ENCODE results near the gene HBEGF.

The HBEGF gene

DNA sequence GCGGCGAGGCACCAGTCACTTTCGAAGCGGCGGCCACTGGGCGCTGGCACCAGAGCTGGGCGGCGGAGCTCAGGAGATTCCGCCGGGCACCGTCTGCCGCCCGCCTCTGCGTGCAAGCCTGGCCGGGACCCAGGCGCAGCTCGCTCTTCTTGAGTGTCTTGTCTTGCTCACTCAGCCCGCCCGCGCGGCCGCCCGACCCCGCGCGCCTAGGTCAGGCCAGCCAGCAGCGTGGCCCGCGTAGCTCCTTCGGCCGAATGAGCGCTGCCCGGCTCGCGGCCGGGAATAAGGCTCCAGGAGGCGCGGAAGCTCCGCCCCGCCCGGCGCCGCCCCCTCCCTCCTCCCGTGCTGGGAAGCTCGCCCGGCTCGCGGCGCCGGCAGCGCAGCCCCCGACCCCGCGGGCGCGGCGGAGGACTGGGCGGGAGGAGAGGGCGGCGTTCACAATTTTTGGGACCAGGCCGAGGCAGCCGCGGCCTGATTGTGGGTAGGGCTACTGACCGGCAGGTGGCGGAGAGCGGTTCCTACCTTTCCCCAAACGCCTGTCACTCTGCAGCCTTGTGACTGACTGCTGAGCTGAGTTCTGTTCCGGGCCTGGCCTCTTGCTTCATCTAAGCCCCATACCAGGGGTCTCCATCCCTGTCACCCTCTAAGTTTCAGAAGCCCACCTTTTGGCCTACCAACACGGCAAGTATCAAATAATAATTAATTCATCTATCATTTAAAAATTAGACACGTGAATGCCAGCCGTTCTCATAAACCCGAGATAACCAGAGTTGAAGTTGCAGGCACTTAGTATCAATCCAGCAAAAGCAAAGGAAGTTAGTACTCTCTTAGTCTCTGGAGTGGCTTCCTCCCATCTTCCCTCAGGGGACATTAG is at the start of gene HBEGF:
TSS of gene HBEGF (minus strand) at position 256 of the 874 bp plus-strand sequence. CDS start 275 bp downstream, outside the sequence.
- DNase-seq, result peak; percentile 84

- DNase-seq, result no peak
Measured at GRCh38 chr5:140393738-140394137, 47.3 kb upstream of the HBEGF start.

GRCh38 chr5:140391732-140392131 is 45.3 kb upstream of the HBEGF start:
- no peak for DNase-seq

DNA sequence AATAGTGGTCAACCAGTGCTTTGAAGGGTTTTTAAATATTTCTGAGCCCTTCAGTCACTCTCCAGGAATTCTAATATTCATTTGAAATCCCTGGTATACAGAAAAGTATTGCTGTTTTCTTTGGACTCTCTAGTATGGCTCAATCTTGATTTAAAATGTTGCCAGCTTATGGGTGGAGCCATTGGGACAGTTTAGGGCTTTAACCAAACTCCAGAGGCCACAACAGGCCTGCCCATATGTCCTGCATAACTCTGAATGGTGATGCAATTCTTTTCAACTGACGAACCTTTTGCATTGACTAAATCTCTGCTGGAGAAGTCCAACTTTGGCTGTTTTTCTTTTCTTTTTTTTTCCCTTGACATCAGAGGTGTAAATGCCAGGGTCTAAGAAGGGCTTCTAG is 44.9 kb upstream of the HBEGF start:
- peak; percentile 34 for DNase-seq

DNA sequence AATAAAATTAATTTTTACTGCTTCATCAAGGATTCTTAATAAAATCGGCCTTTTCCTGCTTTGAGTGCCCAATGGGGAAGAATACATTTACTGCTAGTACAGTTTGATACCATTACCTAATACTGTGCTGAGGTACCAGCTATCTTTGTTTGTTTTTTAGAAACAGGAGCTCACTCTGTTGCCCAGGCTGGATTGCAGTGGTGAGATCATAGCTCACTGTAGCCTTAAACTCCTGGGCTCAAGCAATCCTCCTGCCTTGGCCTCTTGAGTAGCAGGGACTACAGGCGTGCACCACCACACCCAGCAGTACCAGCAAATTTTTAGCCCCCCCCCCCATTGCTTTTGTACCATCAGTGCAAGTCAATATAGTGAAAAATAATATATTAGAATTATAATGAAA is 41.6 kb upstream of the HBEGF start:
- DNase-seq, result no peak

DNA sequence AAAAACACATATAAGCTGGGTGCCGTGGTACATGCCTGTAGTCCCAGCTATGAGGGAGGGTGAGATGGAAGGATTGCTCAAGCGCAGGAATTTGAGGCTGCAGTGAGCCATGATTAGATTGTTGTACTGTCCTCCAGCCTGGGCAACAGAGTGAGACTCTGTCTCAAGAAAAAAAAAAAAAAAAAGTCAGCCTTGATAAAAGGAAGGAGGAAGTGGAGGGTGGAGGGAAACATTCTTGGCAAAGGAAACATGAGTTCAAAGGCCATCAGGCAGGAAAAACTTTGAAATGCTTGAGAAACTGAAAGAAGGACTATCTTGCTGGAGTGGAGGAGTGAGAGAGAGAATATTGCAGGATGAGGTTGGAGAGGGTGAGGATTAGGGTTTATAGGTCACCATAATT is 36.9 kb upstream of the HBEGF start:
- DNase-seq, result no peak

DNA sequence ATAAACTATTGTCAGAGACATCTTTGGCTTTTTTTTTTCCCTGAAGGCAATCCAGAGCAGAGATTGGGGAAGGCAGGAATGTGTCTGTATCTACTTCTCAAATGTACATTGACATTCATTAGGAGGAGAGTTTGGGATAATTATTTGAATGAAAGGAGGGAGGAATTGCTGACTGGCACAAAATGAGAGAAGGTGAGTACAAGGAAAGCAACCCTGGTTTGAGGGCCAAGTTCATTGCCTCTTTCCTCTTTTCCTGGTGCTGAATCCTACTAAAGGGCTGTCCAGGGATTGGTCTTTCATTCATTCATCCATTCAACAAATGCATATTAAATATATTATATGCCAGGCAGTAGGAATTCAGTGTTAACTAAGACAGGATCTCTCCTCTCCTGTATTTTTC is 36.5 kb upstream of the HBEGF start:
- DNase-seq, result no peak

GRCh38 chr5:140381972-140382371 is 35.6 kb upstream of the HBEGF start:
- no peak for DNase-seq

GRCh38 chr5:140381351-140381750 is 34.9 kb upstream of the HBEGF start:
- DNase-seq, result no peak

DNA sequence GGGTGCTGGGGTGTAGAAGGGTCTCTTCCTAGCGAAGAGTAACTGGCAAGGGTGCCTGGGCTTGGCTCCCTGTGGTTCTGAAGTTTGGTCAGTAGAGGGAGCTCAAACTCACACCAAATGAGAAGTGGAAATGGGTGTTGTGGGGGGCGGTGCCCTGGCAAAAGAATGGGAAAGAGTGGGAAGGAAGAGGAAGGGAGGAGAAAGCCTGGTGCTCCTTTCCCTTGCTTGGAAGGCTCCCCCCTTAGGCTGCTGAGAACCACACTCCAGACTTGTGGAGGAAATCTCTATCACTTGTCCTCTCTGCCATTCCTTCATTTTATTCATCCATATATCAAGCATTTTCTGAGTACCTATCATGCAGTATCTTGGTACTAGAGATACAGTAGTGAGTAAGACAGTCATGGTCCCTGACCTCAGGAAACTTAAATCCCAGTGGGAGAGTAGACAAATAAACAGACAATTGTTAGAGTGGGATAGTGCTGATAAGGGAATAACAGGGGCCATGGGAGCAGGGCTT is 26.6 kb upstream of the HBEGF start:
- DNase-seq, result peak; percentile 86

- no peak for DNase-seq
Measured at GRCh38 chr5:140371356-140372151, 25.2 kb upstream of the HBEGF start.

DNA sequence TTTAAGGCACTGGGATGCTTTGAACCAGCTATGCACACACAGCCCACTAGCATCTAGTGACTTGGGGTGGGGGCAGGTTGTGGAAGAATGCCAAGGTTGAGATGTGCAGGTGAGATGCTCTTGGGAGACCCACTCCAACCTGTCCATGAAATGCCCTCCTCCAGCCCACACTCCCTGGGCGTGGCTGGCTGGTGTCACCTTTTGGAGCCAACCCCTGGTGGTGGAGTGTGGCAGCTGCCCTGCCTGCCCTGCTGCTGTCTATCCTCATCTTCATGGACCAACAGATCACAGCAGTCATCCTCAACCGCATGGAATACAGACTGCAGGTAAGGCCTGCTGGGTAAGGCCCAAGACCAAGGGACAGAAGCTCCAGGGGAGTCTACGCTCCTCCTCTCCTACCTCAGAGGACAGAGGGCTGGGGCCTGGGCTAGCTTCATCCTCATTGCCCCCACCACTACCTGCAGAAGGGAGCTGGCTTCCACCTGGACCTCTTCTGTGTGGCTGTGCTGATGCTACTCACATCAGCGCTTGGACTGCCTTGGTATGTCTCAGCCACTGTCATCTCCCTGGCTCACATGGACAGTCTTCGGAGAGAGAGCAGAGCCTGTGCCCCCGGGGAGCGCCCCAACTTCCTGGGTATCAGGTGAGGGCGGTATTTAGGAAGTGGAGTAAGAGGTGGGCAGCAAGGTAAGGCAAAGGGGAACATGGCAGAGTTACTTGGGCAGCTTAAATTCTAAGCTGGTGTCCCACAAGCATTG is 21.0 kb upstream of the HBEGF start:
- no peak for DNase-seq

- no peak for DNase-seq
Measured at GRCh38 chr5:140366589-140367255, 20.3 kb upstream of the HBEGF start.

DNA sequence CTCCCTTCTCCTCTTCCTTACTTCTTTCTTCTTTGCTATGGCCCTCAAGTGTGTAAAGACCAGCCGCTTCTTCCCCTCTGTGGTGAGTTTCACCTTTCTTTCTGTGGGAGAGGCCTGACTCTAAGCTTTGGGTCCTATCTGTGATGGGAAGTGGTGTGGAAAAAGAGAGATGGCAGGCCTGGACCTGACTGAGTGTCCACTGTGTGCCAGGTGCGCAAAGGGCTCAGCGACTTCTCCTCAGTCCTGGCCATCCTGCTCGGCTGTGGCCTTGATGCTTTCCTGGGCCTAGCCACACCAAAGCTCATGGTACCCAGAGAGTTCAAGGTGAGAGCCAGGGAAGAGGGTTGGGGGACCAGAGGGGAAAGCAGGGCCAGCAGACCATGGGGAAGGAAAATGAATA is 19.5 kb upstream of the HBEGF start:
- no peak for DNase-seq

DNA sequence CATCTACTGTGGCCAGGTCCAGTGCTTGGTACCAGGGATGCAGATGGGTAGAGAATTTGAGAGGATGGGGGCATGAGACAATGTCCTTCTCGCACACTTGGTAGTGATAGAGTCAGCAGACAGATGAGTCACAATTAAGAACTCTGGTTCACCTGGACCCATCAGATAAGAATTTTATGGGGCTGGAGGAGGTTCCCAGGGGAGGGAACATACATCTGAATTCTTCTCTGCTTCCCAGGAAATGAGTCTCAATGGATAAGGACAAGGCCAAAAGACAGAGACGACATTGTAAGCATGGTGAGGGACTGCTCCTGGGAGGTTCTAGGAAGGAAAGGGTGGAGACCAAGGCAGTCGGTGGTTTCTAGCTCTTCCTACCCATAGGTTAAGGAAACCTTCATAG is 18.9 kb upstream of the HBEGF start:
- DNase-seq, result no peak

DNA sequence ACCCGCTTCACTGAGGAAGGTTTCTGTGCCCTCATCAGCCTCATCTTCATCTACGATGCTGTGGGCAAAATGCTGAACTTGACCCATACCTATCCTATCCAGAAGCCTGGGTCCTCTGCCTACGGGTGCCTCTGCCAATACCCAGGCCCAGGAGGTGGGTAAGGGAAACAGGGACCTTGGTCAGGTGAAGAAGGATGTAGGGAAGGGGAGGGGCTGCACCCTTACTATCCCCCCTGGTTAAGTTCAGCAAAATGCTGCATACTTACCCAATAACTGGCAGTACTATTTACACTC is 18.0 kb upstream of the HBEGF start:
- DNase-seq, result no peak

DNA sequence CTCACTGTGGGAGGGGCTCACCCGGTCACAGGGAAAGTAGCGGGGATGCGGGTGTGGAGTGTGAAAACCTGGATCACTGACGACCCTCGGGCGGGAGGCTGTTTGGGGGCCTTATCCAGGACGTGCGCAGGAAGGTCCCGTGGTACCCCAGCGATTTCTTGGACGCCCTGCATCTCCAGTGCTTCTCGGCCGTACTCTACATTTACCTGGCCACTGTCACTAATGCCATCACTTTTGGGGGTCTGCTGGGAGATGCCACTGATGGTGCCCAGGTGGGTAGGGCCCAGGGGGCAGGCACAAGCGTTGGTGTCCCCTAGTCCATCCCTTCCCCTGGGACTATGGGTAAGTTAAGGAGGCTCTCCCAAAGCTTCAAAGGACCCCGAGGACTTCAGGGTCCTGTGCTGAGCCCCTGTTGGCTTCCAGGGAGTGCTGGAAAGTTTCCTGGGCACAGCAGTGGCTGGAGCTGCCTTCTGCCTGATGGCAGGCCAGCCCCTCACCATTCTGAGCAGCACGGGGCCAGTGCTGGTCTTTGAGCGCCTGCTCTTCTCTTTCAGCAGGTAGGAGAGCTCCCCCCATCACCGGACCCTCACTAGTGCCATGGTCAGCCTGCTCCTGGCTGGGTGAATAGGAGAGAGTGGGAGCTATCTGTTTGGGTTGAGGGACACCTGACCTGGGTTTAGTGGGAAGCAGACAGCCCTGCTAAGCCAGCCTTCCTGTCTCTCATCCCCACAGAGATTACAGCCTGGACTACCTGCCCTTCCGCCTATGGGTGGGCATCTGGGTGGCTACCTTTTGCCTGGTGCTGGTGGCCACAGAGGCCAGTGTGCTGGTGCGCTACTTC is 17.4 kb upstream of the HBEGF start:
- DNase-seq, result no peak

- DNase-seq, result peak; percentile 70
Measured at GRCh38 chr5:140362875-140363630, 16.6 kb upstream of the HBEGF start.

GRCh38 chr5:140362311-140362710 is 15.9 kb upstream of the HBEGF start:
- DNase-seq, result no peak

GRCh38 chr5:140361901-140362300 is 15.5 kb upstream of the HBEGF start:
- no peak for DNase-seq

All from EL (cell line).